ENCODE results near the gene ADTRP.
A peak's percentile ranks its signal among the peaks of the same experiment; 100 is the strongest.

The ADTRP gene, protein sequence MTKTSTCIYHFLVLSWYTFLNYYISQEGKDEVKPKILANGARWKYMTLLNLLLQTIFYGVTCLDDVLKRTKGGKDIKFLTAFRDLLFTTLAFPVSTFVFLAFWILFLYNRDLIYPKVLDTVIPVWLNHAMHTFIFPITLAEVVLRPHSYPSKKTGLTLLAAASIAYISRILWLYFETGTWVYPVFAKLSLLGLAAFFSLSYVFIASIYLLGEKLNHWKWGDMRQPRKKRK

DNA sequence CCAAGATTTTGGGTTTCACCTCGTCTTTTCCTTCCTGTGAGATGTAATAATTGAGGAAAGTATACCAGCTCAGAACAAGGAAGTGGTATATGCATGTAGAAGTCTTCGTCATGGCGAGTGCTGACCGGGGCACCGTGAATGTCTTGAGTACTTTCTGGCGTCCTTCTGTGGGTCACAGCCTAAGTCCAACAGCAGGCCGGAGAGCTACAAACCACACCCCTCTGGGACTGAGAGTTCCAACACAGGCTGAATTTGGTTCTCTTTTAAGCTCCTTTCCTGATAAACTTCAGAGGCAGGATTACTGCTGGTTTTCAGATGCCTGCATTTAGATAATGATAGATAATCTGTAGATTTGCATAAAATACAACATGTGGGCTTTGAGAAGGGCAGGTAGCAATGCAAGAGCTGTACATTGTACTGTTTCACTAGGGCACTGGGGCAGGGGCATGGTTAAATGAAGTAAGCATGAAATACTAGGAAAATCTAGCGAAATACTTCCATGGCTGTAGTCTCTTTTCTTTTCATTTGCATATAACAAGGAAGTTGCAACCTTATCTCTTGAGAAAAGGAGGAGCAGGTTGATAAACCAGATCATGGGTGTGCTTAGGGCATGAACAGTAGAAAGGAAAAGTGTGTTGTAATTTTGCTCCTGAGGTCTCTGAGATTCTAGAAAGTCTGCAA is at the start of gene ADTRP:
Gene ADTRP (minus strand): TSS at position 156 of the 681 bp plus-strand sequence. CDS start 44 bp downstream, at position 112.
- no peak for DNase-seq (ENCODE audit: low spot score)

DNA sequence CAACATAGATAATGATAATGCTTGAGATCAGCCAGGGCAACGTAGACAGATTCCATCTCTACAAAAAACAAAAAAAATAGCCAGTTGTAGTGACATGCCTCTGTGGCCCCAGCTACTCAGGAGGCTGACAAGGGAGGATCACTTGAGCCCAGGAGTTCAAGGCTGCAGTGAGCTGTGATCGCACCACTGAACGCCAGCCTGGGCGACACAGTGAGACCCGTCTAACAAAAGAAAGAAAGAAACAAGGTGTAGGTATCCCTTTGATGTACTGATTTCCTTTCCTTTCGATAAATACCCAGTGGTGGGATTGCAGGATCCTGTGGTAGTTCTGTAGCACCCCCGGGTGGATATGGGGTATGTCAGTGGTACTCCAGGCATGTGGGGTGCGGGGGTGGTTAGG is 48.2 kb upstream of the ADTRP start:
- no peak for DNase-seq (ENCODE audit: low spot score)

- DNase-seq (ENCODE audit: low spot score): no peak
These were observed 46.4 kb upstream of the ADTRP start for GRCh38 chr6:11824986-11825385.

- no peak for DNase-seq (ENCODE audit: low spot score)
These were observed 43.7 kb upstream of the ADTRP start for GRCh38 chr6:11822346-11822745.

GRCh38 chr6:11821781-11822180 is 43.2 kb upstream of the ADTRP start:
- DNase-seq (ENCODE audit: low spot score): no peak

GRCh38 chr6:11820821-11821220 is 42.2 kb upstream of the ADTRP start:
- DNase-seq (ENCODE audit: low spot score): no peak

- DNase-seq (ENCODE audit: low spot score): no peak
These were observed 40.9 kb upstream of the ADTRP start for GRCh38 chr6:11819486-11819885.

GRCh38 chr6:11815231-11815630 is 36.6 kb upstream of the ADTRP start:
- DNase-seq (ENCODE audit: low spot score): no peak

GRCh38 chr6:11814819-11815218 is 36.2 kb upstream of the ADTRP start:
- DNase-seq (ENCODE audit: low spot score): no peak

DNA sequence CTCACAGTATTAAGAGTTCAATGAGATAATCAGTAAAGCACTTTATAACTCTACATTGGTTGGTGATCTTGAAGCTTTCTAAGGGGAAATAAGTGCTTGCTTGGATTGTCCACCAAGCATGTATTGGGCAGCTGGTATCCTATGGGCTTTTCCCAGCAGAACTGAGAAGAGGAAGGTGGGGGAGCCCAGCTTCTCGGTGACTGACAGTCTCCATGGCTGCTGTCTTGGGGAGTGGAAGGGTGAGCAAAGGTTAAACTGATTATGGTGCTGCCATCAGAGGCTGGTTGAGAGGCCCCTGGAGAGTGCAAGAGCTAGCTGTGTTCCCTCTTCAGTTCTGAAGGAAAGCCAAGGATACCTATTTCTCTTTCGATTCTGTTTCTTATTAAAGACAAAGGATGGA is 35.5 kb upstream of the ADTRP start:
- DNase-seq (ENCODE audit: low spot score): no peak

- DNase-seq (ENCODE audit: low spot score): no peak
These were observed 35.0 kb upstream of the ADTRP start for GRCh38 chr6:11813606-11814005.

- DNase-seq (ENCODE audit: low spot score): no peak
These were observed 34.3 kb upstream of the ADTRP start for GRCh38 chr6:11812951-11813350.

GRCh38 chr6:11812439-11812838 is 33.8 kb upstream of the ADTRP start:
- DNase-seq (ENCODE audit: low spot score): no peak

GRCh38 chr6:11811644-11812264 is 33.2 kb upstream of the ADTRP start:
- DNase-seq (ENCODE audit: low spot score): no peak

- DNase-seq (ENCODE audit: low spot score): no peak
These were observed 32.4 kb upstream of the ADTRP start for GRCh38 chr6:11810854-11811643.

DNA sequence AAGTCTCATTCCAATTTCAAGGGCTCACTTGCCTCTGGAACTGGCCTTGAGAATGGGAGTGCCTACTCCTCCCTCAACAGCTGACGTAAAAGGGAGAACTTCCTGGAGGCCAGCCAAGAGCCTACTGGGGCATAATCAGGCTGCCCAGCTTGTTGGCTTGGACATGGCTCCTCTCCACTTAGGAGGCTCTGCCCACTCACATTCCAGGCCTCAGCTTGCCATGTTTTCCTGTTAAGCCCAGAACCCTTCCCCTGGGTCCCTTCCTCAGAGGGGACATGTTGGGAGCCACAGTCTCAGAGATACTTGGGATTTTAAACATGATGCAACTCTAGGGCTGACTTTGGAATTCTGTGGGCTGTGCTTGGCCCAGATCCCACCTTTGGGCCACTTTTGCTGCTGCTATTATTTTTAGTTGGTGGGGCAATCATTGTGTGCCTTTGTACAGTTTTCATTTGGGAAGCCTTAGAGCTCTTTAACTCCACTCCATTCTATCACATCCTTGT is 31.5 kb upstream of the ADTRP start:
- peak; percentile 71 for DNase-seq (ENCODE audit: low spot score)

DNA sequence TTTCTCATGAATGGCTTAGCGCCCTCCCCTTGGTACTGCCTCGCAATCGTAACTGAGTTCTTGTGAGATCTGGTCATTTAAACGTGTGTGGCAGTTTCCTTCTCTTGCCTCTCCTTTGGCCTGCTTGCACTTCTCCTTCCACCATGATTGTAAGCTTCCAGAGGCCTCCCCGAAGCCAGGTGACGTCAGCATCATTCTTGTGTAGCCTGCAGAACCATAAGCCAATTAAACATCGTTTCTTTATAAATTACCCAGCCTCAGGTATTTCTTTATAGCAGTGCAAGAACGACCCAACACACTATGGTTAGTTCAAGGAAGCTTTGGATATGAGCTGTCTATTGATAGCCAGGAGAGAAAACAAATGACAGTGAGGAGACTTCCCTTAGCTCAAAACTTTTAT is 29.5 kb upstream of the ADTRP start:
- DNase-seq (ENCODE audit: low spot score): no peak

DNA sequence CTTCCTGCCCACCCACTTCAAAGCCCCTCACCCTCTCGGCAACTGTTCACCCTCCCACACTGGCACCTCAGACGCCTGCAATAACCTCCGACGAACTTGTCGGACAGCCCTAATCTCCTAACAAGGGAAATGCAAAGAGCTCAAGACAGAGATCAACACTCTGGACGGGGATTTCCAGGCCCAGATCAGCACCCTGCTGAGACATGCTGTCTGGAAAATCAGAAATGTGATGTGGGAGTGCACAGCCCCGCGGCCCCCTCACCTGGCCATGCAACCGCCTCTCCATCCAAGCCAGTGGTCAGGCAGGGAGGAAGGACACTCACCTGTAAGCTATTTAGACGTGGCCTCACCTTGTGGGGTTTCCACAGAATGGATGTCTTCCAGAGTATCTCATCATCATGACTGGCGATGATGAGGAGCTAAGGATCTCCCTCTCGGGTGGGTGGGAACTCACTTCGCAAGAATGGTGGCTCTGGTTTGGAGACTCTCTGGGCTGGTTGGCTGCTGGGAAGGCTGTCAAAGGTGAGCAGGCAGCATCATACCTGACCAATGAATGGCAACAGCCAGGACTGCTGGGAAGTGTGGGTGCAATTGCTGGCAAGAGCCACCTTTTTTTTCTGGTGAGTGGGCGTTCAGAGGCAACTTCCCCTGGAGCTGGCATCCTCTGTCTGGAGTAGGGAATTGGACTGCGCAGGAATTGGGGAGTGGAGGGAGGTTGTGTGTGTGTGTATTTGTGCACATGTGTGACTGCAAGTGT is 28.1 kb upstream of the ADTRP start:
- no peak for DNase-seq (ENCODE audit: low spot score)

DNA sequence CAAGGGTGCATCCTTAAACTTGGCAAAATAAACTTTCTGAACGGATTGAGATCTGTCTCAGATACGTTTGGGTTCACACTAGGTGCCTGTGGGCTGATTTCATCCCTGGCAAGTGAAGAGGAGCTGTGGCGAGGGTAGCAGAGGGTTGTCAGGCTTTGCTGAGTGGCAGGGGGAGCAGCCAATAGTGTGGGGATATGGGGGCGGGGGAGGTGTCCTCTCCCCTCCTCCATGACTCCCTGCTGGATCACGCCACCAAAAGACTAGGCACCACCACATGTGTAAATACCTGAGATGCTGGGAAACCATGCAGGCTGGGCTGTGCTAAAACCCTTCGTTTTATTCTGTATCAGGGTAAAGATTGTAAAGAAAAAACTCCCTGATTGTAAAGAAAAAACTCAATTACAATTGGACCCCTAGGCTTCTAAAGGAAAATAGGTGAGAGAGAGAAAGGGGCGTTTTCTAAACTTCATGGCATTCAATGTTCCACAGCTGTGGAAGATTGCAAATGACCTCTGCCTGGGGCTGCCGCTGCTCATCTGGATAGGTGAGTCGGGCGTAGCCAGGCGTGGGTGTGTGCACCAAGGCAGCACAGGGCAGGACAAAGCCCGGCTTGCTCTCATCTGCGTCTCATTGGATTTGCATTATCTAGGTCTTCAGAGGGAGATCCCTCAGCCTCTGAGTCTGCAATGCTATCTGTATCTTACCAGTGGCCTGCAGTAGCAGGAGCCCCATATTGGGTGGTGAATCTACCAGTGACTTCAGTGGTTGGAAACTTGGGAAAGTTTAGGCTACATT is 26.9 kb upstream of the ADTRP start:
- no peak for DNase-seq (ENCODE audit: low spot score)

- DNase-seq (ENCODE audit: low spot score): no peak
These were observed 26.1 kb upstream of the ADTRP start for GRCh38 chr6:11804701-11805100.

DNA sequence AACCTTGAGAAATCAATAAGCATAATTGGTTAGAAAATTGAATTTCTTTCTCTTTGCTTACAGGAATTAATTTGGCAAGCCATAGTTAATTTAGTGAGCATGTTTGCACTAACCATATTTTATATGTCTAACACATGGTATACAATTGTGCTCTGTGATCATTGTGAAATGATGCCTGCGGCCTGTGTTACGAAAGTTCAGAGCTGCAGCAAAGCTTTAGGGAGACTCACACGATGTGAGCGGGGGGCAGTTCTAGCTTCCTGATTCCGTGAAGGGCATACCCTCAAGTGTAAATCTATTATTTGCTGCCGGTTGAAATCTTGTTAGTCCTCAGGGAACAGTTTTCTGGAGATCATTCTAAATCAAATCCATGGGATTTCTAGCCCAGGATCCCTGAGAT is 25.5 kb upstream of the ADTRP start:
- DNase-seq (ENCODE audit: low spot score): no peak

Measured in LoVo (cell line).